ENCODE results near the gene CDK5.
"Not testable (repeated sequence)": the region's sequence is repeated elsewhere in the genome, so short reads cannot be mapped to it uniquely, and the experiment has no call there.

Gene CDK5

DNA sequence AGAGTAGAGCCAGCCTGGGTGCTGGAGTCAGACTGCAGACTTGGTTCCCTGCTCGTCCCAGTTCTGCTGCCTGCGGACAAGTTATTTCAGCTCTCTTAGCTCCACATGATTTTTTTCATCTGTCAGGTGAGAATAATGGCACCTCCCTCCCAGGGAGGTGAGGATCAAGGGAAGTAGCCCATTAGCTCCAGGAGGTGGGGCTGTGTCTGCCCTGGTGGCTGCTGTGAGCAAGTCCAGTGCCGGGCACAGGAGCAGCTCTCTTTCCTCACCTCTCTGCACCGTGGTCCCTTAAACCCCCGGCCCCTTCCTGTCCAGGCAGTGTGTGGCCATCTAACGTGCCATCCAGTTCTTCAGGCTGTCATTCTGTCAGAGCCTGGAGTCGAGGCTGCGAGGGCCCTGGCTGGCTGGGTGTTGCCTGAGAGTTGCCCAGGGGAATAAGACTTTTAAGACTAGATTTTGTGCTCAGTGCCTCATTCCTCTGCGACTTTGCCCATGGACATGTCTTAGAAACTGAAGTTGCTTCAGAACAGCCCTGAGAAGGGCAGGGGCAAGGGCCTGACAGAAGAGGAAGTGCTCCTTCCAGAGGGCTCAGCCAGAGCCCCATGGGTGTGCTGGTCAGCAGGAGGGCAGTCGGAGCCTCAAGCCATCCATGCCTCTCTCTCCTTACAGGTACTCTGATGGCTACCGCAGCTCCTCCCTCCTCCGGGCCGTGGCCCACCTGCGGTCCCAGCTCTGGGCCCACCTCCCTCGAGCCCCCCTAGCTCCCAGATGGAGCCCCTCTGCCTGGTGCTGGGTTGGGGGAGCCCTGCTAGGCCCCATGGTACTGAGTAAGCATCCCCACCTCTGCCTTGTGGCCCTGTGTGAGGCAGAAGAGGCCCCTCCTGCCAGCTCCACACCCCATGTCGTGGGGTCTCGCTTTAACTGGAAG is 24.5 kb downstream of the CDK5 start:
- no peak for DNase-seq

DNA sequence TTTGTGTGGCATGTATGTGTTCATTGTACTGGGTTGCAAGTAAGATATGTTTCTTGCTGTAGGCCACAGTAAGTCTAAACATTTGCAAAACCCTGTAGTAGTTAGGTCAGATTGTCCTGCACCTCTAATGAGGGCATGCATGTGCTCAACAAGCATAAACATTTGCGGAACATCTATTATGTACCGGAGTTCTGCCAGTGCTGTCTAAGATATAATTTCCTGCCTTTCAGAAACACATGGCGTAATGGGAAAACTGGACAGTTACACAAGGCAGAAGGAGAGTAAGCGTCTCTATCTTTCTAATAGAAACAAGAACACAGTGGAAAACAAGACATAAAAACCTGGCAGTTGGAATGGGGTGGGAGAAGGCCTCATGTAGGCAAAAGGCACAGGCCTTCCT is 26.7 kb downstream of the CDK5 start:
- no peak for DNase-seq

DNA sequence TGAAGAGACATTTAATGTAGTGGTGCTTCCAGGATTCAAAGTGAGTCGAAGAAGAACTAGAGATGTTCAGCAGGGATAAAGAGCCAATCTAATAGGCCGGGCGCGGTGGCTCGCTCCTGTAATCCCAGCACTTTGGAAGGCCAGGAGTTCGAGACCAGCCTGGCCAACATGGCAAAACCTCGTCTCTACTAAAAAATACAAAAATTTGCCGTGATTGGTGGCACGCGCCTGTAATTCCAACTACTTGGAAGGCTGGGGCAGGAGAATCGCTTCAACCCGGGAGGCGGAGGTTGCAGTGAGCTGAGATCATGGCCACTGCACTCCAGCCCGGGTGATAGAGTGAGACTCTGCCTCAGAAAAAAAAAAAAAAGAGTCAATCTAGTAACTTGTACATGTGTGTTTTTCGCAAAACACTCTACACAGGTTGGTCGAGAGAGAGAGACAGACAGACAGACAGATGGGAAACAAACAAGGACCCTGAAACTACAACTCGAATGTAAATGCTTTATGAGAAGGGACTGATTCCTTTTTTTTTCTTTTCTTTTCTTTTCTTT is 28.7 kb downstream of the CDK5 start:
- no peak for DNase-seq

GRCh38 chr7:151028131-151028947 is 29.4 kb downstream of the CDK5 start, which contains the start of gene ABCB8:
Gene ABCB8 (plus strand): TSS chr7:151028450. CDS start chr7:151028516, 66 bp downstream.
- DNase-seq: peak; percentile 97 to 98

DNA sequence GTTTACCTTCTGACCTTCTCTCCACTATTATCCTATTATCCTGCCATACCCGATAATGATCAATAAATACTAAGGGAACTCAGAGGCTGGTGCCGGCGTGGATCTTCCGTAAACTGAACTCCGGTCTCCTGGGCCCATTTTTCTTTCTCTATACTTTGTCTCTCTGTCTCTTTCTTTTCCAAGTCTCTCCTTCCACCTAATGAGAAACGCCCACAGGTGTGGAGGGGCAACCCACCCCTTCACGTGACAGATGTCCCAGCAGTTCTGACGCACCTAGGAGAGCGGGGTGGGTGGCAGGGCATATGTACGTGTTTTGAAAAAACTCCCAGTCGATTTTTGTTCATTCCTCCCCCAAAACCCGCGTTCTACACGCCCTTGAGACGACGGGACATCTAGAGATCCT is 30.0 kb downstream of the CDK5 start:
- not testable (repeated sequence) for DNase-seq

DNA sequence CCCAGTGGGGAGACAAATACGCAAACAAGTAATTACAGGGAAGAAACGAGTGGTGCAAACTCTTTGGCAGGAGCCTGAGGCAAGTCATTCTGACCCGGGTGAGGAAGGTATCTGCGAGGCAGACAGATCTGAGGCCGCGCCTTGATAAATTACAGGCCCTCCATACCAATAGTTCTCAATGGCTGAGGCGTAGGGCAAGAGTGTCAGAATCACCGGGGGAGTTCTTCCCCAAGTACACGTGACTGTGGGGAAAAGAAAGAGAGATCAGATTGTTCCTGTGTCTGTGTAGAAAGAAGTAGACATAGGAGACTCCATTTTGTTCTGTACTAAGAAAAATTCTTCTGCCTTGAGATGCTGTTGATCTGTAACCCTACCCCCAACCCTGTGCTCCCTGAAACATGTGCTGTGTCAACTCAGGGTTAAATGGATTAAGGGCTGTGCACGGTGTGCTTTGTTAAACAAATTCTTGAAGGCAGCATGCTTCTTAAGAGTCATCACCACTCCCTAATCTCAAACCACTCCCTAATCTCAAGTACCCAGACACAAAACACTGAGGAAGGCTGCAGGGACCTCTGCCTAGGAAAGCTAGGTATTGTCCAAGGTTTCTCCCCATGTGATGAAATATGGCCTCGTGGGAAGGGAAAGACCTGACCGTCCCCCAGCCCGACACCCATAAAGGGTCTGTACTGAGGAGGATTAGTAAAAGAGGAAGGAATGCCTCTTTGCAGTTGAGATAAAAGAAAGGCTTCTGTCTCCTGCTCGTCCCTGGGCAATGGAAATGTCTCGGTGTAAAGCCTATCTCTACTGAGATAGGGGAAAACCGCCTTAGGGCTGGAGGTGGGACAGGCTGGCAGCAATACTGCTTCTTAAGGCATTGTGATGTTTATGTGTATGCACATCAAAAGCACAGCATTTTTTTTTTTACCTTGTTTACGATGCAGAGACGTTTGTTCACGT is 30.6 kb downstream of the CDK5 start:
- DNase-seq: not testable (repeated sequence)

DNA sequence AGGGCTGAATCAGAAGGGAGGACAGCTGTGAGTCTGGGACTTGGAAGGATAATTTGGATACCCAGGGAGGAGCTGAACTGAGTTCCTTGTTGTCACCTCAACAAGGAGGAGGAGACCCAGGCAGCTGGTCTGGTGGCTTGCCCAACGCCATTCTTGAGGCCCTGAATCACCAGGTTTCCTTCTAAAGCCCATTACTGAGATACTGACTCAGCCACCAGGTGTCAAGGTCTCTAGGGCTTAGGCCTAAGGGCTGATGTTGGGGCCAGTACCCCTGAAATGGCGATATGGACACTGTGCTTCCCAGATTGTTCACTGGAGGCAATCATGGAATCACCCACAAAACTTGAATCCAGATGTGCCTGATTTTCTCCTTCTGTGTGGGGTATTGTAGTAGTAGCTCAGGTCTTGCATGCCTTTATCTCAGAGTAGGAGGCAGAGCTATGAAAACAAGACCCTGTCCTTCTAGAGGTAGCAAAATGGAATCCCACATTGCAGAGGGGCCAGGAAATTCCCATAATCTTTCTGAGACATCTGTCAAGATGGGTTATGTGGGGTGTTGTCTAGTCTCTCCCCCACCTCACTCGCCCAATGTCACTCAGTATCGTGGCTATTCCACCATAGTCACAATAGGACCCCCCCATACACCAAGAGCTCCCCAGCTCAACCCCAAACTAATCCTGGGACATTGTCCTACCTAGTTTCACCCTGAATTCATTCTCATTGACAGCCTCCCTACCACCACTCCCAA is 31.6 kb downstream of the CDK5 start:
- DNase-seq: no peak

DNA sequence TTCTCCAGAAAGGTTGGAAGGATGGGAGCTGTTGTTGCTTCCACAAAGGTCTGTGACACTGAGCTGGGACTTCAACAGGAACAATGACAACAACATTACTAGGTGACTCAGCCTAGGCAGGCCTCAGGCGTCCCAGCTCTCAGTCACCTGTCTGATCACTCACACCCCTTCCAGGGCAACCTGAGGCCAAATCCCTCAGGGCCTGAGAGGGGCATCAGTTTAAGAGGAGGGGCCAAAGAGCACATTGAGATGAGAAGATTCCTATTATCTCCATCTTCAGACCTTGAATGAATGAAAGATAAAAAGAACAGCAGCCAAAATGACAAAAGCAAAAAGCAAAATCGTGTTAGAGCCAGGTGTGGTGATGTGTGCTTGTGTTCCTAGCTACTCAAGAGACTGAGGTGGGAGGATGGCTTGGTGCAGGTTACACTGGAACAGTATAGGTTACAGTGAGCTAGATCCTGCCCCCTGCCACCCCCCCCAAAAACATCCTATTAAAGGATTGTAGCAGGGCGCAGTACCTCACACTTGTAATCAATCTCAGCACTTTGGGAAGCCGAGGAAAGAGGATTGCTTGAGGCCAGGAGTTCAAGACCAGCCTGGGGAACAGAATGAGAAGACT is 33.2 kb downstream of the CDK5 start, which contains the start of gene ATG9B:
TSS of gene ATG9B (minus strand) at position 60 of the 622 bp plus-strand sequence. CDS start 71 bp downstream, outside the sequence.
- no peak for DNase-seq

GRCh38 chr7:151023232-151023631 is 34.5 kb downstream of the CDK5 start:
- DNase-seq: no peak

DNA sequence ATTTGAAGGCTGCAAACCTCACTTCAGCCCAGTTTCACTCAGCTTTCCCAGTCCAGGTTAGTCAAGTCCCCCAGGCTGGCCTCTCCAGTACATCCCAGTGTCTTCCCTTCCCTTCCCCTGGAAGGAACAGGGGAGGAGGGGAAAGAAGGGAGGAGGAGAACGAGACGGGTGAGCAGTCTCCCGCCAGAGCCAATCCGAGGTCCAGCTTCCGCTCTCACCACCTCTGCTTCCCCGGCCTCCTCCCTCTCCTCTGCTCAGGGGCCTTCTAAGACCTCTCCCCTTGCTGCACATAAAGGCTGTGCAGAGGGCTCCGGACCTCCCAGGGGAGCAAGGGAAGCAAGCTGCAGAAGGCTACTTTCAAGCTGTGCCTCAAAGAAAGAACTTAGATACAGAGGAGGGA is 37.5 kb downstream of the CDK5 start:
- no peak for DNase-seq

GRCh38 chr7:151019130-151019447 is 38.6 kb downstream of the CDK5 start:
- DNase-seq: no peak

DNA sequence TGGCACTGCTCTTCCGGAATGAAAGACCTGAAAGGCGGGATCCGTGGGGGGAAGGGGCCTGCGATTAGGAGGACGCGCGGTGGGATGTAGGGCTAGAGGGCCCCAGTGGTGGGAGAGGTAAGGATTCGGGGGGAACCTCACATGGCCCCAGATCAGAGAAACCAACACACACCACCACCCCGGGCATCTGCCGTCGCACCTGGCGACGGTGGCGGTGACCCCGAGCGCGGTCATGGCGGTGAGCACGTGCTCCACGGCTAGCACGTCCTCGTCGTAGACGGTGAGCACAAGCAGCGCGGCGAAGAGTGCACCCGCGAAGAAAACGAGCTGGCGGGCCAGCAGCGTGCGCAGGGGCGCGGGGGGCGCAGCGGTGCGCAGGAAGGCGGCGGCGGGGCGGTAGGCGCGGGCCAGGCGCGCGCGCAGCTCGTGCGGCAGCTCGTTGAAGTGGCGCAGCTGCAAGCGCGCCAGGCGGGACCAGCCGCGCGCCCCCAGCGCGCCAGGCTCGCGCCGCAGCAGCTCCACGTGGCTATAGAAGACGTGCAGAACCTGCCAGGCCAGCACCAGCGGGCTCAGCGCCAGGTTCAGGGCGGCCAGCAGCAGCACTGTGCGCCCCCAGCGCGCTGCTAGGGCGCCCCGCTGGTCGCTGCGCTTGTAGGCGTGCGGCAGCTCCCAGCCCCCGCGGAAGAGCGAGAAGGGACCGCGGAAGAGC is 39.1 kb downstream of the CDK5 start:
- DNase-seq: no peak

GRCh38 chr7:151017953-151018420 is 39.7 kb downstream of the CDK5 start:
- DNase-seq: peak; percentile 32 to 49

GRCh38 chr7:151017370-151017952 is 40.2 kb downstream of the CDK5 start:
- DNase-seq: no peak

- DNase-seq: no peak
Measured at GRCh38 chr7:151016942-151017341, 40.8 kb downstream of the CDK5 start.

- DNase-seq: no peak
Measured at GRCh38 chr7:151016505-151016904, 41.2 kb downstream of the CDK5 start.

GRCh38 chr7:151015967-151016366 is 41.7 kb downstream of the CDK5 start:
- DNase-seq: no peak

- DNase-seq: no peak
Measured at GRCh38 chr7:151014950-151015349, 42.7 kb downstream of the CDK5 start.

DNA sequence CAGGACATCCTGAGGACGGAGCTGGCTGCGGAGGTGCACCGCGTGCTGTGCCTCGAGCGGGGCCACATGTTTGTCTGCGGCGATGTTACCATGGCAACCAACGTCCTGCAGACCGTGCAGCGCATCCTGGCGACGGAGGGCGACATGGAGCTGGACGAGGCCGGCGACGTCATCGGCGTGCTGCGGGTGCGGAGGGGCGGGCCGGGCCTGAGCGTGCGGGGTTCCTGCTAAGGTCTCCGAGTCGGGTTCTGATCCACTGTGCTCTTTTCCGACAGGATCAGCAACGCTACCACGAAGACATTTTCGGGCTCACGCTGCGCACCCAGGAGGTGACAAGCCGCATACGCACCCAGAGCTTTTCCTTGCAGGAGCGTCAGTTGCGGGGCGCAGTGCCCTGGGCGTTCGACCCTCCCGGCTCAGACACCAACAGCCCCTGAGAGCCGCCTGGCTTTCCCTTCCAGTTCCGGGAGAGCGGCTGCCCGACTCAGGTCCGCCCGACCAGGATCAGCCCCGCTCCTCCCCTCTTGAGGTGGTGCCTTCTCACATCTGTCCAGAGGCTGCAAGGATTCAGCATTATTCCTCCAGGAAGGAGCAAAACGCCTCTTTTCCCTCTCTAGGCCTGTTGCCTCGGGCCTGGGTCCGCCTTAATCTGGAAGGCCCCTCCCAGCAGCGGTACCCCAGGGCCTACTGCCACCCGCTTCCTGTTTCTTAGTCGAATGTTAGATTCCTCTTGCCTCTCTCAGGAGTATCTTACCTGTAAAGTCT is 43.8 kb downstream of the CDK5 start:
- no peak for DNase-seq

All from SHP77 (cell line).